ENCODE results near the gene ACCS. TPM values are rescaled to one million over a fixed set of nuclear protein-coding genes. Genes with fewer than 3 reads are reported as not detected.

Gene ACCS
- 3.2 TPM for polyA plus RNA-seq (2013, experiment 1 of 2)
- polyA plus RNA-seq (2013, experiment 2 of 2), result 3.4 TPM

- H3K4me2 ChIP-seq (ENCODE audit: insufficient read depth, low read length, poor library complexity, severe bottlenecking), result peak within 1 kb of the TSS; percentile 65
- peak within 1 kb of the TSS; percentile 17 for H3K14ac ChIP-seq (ENCODE audit: low read length)
- no peak within 1 kb of the TSS for H2BK12ac ChIP-seq (ENCODE audit: low read length)
- H2AFZ ChIP-seq (ENCODE audit: low read length), result peak within 1 kb of the TSS; percentile 68
- peak within 1 kb of the TSS; percentile 96 for H2BK15ac ChIP-seq (ENCODE audit: low read length)
- peak within 1 kb of the TSS; percentile 90 for H3K23ac ChIP-seq (ENCODE audit: low read depth, low read length, poor library complexity)
- WGBS, 2 donors (ENCODE audit: extremely low coverage in 2 of 2, insufficient read length in 2 of 2, insufficient replicate concordance in 1 of 2), result no CpG with 5 or more reads among the region's 70 CpGs
- H3K4ac ChIP-seq (ENCODE audit: low read length), result no peak within 1 kb of the TSS
- peak; percentile 69 for DNase-seq (ENCODE audit: low spot score)
- H3K27ac ChIP-seq (replicated peaks; ENCODE audit: low read length), result peak within 1 kb of the TSS; percentile 63
- H3K36me3 ChIP-seq (replicated peaks in 1 of 2; ENCODE audit: control insufficient read depth in 2 of 2, insufficient read depth in 2 of 2, low read length in 2 of 2), result no peaks in the 10 kb centered on the region
- peak within 1 kb of the TSS; percentile 98 for H3K18ac ChIP-seq (ENCODE audit: low read length)
- H3K4me1 ChIP-seq (ENCODE audit: control insufficient read depth in 2 of 2, insufficient read depth in 1 of 2, low read depth in 1 of 2, low read length in 2 of 2), result peaks cover 0 to 10% of the 10 kb centered on the region in 2 donors
- no peaks in the 10 kb centered on the region for H3K79me1 ChIP-seq (ENCODE audit: low read depth, low read length)
- H4K8ac ChIP-seq (ENCODE audit: low read depth, low read length), result no peak within 1 kb of the TSS
- H2AK5ac ChIP-seq (ENCODE audit: low read depth, low read length), result peak within 1 kb of the TSS; percentile 73
- peak within 1 kb of the TSS; percentile 88 for H3K9ac ChIP-seq (ENCODE audit: low read depth, low read length, poor library complexity)
- peak within 1 kb of the TSS in 1 of 2 donors; percentile 80 for H3K4me3 ChIP-seq (ENCODE audit: low read length in 2 of 2)
- H4K91ac ChIP-seq (ENCODE audit: low read depth, low read length, poor library complexity), result no peak within 1 kb of the TSS
- no peak within 1 kb of the TSS for H2BK120ac ChIP-seq (ENCODE audit: low read depth, low read length)
- H2BK5ac ChIP-seq (ENCODE audit: low read length), result peak within 1 kb of the TSS; percentile 49
- H3K9me3 ChIP-seq (replicated peaks in 1 of 2; ENCODE audit: control insufficient read depth in 2 of 2, insufficient read depth in 1 of 2, low read depth in 1 of 2, low read length in 2 of 2), result no peaks in the 10 kb centered on the region
- peaks cover 0 to 65% (median 0%) of the 10 kb centered on the region in 3 experiments for H3K27me3 ChIP-seq (ENCODE audit: control insufficient read depth in 3 of 3, insufficient read depth in 3 of 3, low read depth in 1 of 3, low read length in 3 of 3)
Observed at GRCh38 chr11:44065841-44066731, at the start of gene ACCS. Gene ACCS (plus strand): TSS chr11:44066270. CDS start chr11:44067628, 1,358 bp downstream.

GRCh38 chr11:44016546-44017442 lies 49.3 kb upstream of the ACCS start:
- Histone ChIP-seq H4K8ac (ENCODE audit: low read depth, low read length) (no peak overlapping the region), H2BK5ac (ENCODE audit: low read length) (no peak overlapping the region), H3K23ac (ENCODE audit: low read depth, low read length, poor library complexity) (no peak overlapping the region), H3K4me2 (ENCODE audit: insufficient read depth, low read length, poor library complexity, severe bottlenecking) (no peak overlapping the region), H3K4me1 (ENCODE audit: control insufficient read depth in 2 of 2, insufficient read depth in 1 of 2, low read depth in 1 of 2, low read length in 2 of 2) (no peaks in the 10 kb centered on the region), H3K14ac (ENCODE audit: low read length) (no peak overlapping the region), H2BK12ac (ENCODE audit: low read length) (no peak overlapping the region), H3K4me3 (ENCODE audit: low read length in 2 of 2) (no peak overlapping the region), H2AFZ (ENCODE audit: low read length) (no peak overlapping the region), H3K27ac (replicated peaks; ENCODE audit: low read length) (no peak overlapping the region), H2BK120ac (ENCODE audit: low read depth, low read length) (no peak overlapping the region), H3K27me3 (ENCODE audit: control insufficient read depth in 3 of 3, insufficient read depth in 3 of 3, low read depth in 1 of 3, low read length in 3 of 3) (peaks cover 0 to 9% (median 0%) of the 10 kb centered on the region in 3 experiments), H3K9me3 (replicated peaks in 1 of 2; ENCODE audit: control insufficient read depth in 2 of 2, insufficient read depth in 1 of 2, low read depth in 1 of 2, low read length in 2 of 2) (no peaks in the 10 kb centered on the region), H2BK15ac (ENCODE audit: low read length) (no peak overlapping the region), H3K79me1 (ENCODE audit: low read depth, low read length) (no peaks in the 10 kb centered on the region), H3K4ac (ENCODE audit: low read length) (no peak overlapping the region), H4K91ac (ENCODE audit: low read depth, low read length, poor library complexity) (no peak overlapping the region), H2AK5ac (ENCODE audit: low read depth, low read length) (no peak overlapping the region), H3K36me3 (replicated peaks in 1 of 2; ENCODE audit: control insufficient read depth in 2 of 2, insufficient read depth in 2 of 2, low read length in 2 of 2) (no peaks in the 10 kb centered on the region), H3K18ac (ENCODE audit: low read length) (no peak overlapping the region), H3K9ac (ENCODE audit: low read depth, low read length, poor library complexity) (no peak overlapping the region)
- no CpG with 5 or more reads among the region's 2 CpGs for WGBS, 2 donors (ENCODE audit: extremely low coverage in 2 of 2, insufficient read length in 2 of 2, insufficient replicate concordance in 1 of 2)
- no peak for DNase-seq (ENCODE audit: low spot score)

- H3K18ac ChIP-seq (ENCODE audit: low read length), result peak overlapping the region; percentile 75
- H3K4me2 ChIP-seq (ENCODE audit: insufficient read depth, low read length, poor library complexity, severe bottlenecking), result no peak overlapping the region
- no peak overlapping the region for H3K23ac ChIP-seq (ENCODE audit: low read depth, low read length, poor library complexity)
- H3K9me3 ChIP-seq (replicated peaks in 1 of 2; ENCODE audit: control insufficient read depth in 2 of 2, insufficient read depth in 1 of 2, low read depth in 1 of 2, low read length in 2 of 2), result no peaks in the 10 kb centered on the region
- no peak overlapping the region for H3K9ac ChIP-seq (ENCODE audit: low read depth, low read length, poor library complexity)
- H4K91ac ChIP-seq (ENCODE audit: low read depth, low read length, poor library complexity), result no peak overlapping the region
- no peak overlapping the region for H3K27ac ChIP-seq (replicated peaks; ENCODE audit: low read length)
- no peaks in the 10 kb centered on the region for H3K36me3 ChIP-seq (replicated peaks in 1 of 2; ENCODE audit: control insufficient read depth in 2 of 2, insufficient read depth in 2 of 2, low read length in 2 of 2)
- no CpG with 5 or more reads among the region's 3 CpGs for WGBS, 2 donors (ENCODE audit: extremely low coverage in 2 of 2, insufficient read length in 2 of 2, insufficient replicate concordance in 1 of 2)
- no peak overlapping the region for H2BK5ac ChIP-seq (ENCODE audit: low read length)
- no peak overlapping the region for H2BK120ac ChIP-seq (ENCODE audit: low read depth, low read length)
- peaks cover 0 to 3% (median 0%) of the 10 kb centered on the region in 3 experiments for H3K27me3 ChIP-seq (ENCODE audit: control insufficient read depth in 3 of 3, insufficient read depth in 3 of 3, low read depth in 1 of 3, low read length in 3 of 3)
- no peak overlapping the region for H3K4me3 ChIP-seq (ENCODE audit: low read length in 2 of 2)
- H3K4ac ChIP-seq (ENCODE audit: low read length), result no peak overlapping the region
- H2BK15ac ChIP-seq (ENCODE audit: low read length), result peak overlapping the region; percentile 84
- H2BK12ac ChIP-seq (ENCODE audit: low read length), result no peak overlapping the region
- no peak for DNase-seq (ENCODE audit: low spot score)
- H3K4me1 ChIP-seq (ENCODE audit: control insufficient read depth in 2 of 2, insufficient read depth in 1 of 2, low read depth in 1 of 2, low read length in 2 of 2), result no peaks in the 10 kb centered on the region
- no peak overlapping the region for H2AK5ac ChIP-seq (ENCODE audit: low read depth, low read length)
- H2AFZ ChIP-seq (ENCODE audit: low read length), result no peak overlapping the region
- no peak overlapping the region for H4K8ac ChIP-seq (ENCODE audit: low read depth, low read length)
- H3K79me1 ChIP-seq (ENCODE audit: low read depth, low read length), result no peaks in the 10 kb centered on the region
- H3K14ac ChIP-seq (ENCODE audit: low read length), result no peak overlapping the region
Observed at GRCh38 chr11:44017443-44018126, 48.5 kb upstream of the ACCS start.

Data from neuronal stem cell (in vitro differentiated cells).